OCI-LY1 (cell line): ENCODE measurements around the gene SNTG2.

Source experiments
- CTCF ChIP-seq: fragments of 200-600 bp; sonication (generic), shearing (Covaris generic); IDR thresholded peaks from 2 replicates; pipeline ENCODE4 v1.5.1; 2017; ENCODE audit warnings: mild to moderate bottlenecking, antibody characterized with exemption, low read length, moderate library complexity, mixed read lengths
- EZH2 ChIP-seq: fragments of 200-600 bp; sonication (generic), shearing (Covaris generic); IDR thresholded peaks from 2 replicates; pipeline ENCODE4 v1.8.0; 2017; ENCODE audit warnings: borderline replicate concordance, mixed run types, mild to moderate bottlenecking, antibody characterized with exemption, low read length, moderate library complexity, mixed read lengths

GRCh38 chr2:1233281-1233680 lies 282.6 kb downstream of the SNTG2 start:
- TF ChIP-seq CTCF = no peak
- TF ChIP-seq EZH2 = no peak
